Measurements from ENCODE around the gene MYO15A. TPM values are rescaled to one million over a fixed set of nuclear protein-coding genes. Genes with fewer than 3 reads are reported as not detected.
A peak's percentile ranks its signal among the peaks of the same experiment; 100 is the strongest.

The MYO15A gene
- total RNA-seq, 2 donors from 2014 or later, result 0.65 to 1.4 TPM

GRCh38 chr17:18218756-18219415, 110.3 kb downstream of the MYO15A start:
- DNase-seq (no peak), ATAC-seq (no peak)
- Mint-ChIP-seq H3K27me3 (no peaks in the 10 kb centered on the region), H3K27ac (peak overlapping the region; percentile 53), H3K4me3 (no peak overlapping the region), H3K36me3 (ENCODE audit: low read depth) (no peaks in the 10 kb centered on the region), H3K4me1 (peaks cover 6% of the 10 kb centered on the region)
- H3K9me3 ChIP-seq (ENCODE audit: control insufficient read depth, low read length, poor library complexity, severe bottlenecking), result no peaks in the 10 kb centered on the region

GRCh38 chr17:18224053-18224386, 115.5 kb downstream of the MYO15A start:
- no peak for DNase-seq
- no peaks in the 10 kb centered on the region for H3K9me3 ChIP-seq (ENCODE audit: control insufficient read depth, low read length, poor library complexity, severe bottlenecking)
- Mint-ChIP-seq H3K4me3 (no peak overlapping the region), H3K36me3 (ENCODE audit: low read depth) (peaks cover 3% of the 10 kb centered on the region), H3K4me1 (peaks cover 23% of the 10 kb centered on the region), H3K27ac (no peak overlapping the region), H3K27me3 (no peaks in the 10 kb centered on the region)
- no peak for ATAC-seq

GRCh38 chr17:18224387-18225120, 116.0 kb downstream of the MYO15A start:
- no peaks in the 10 kb centered on the region for H3K9me3 ChIP-seq (ENCODE audit: control insufficient read depth, low read length, poor library complexity, severe bottlenecking)
- Mint-ChIP-seq H3K36me3 (ENCODE audit: low read depth) (peaks cover 3% of the 10 kb centered on the region), H3K27me3 (no peaks in the 10 kb centered on the region), H3K27ac (no peak overlapping the region), H3K4me1 (peaks cover 23% of the 10 kb centered on the region), H3K4me3 (peak overlapping the region; percentile 100)
- no peak for DNase-seq
- ATAC-seq, result no peak

- H3K36me3 Mint-ChIP-seq (ENCODE audit: low read depth), result peaks cover 3% of the 10 kb centered on the region
- peaks cover 25% of the 10 kb centered on the region for H3K4me1 Mint-ChIP-seq
- H3K9me3 ChIP-seq (ENCODE audit: control insufficient read depth, low read length, poor library complexity, severe bottlenecking), result no peaks in the 10 kb centered on the region
- ATAC-seq, result peak; percentile 98
- peak within 1 kb of the TSS; percentile 94 for H3K27ac Mint-ChIP-seq
- peak within 1 kb of the TSS; percentile 100 for H3K4me3 Mint-ChIP-seq
- peak; percentile 95 to 98 (median 95) for DNase-seq
- no peaks in the 10 kb centered on the region for H3K27me3 Mint-ChIP-seq
Measured at GRCh38 chr17:18225121-18225641, 116.6 kb downstream of the MYO15A start, which contains the start of gene LLGL1. Gene LLGL1, plus strand, starts transcription at chr17:18225635. Its CDS starts 48 bp downstream, at chr17:18225683.

GRCh38 chr17:18225642-18226283, 117.2 kb downstream of the MYO15A start:
- peak overlapping the region; percentile 94 for H3K27ac Mint-ChIP-seq
- peaks cover 25% of the 10 kb centered on the region for H3K4me1 Mint-ChIP-seq
- ATAC-seq, result no peak
- peak overlapping the region; percentile 100 for H3K4me3 Mint-ChIP-seq
- no peak for DNase-seq
- H3K9me3 ChIP-seq (ENCODE audit: control insufficient read depth, low read length, poor library complexity, severe bottlenecking), result no peaks in the 10 kb centered on the region
- H3K36me3 Mint-ChIP-seq (ENCODE audit: low read depth), result peaks cover 3% of the 10 kb centered on the region
- no peaks in the 10 kb centered on the region for H3K27me3 Mint-ChIP-seq

- Mint-ChIP-seq H3K4me1 (peaks cover 25% of the 10 kb centered on the region), H3K4me3 (peak overlapping the region; percentile 100), H3K36me3 (ENCODE audit: low read depth) (peaks cover 3% of the 10 kb centered on the region), H3K27ac (peak overlapping the region; percentile 94), H3K27me3 (no peaks in the 10 kb centered on the region)
- ATAC-seq (no peak), DNase-seq (no peak)
- H3K9me3 ChIP-seq (ENCODE audit: control insufficient read depth, low read length, poor library complexity, severe bottlenecking), result no peaks in the 10 kb centered on the region
Measured at GRCh38 chr17:18226284-18226945, 117.9 kb downstream of the MYO15A start.

- no peak for DNase-seq
- ATAC-seq, result no peak
- Mint-ChIP-seq H3K27ac (peak overlapping the region; percentile 71), H3K36me3 (ENCODE audit: low read depth) (peaks cover 3% of the 10 kb centered on the region), H3K27me3 (no peaks in the 10 kb centered on the region), H3K4me3 (no peak overlapping the region), H3K4me1 (peaks cover 25% of the 10 kb centered on the region)
- H3K9me3 ChIP-seq (ENCODE audit: control insufficient read depth, low read length, poor library complexity, severe bottlenecking), result no peaks in the 10 kb centered on the region
Measured at GRCh38 chr17:18227635-18228034, 119.1 kb downstream of the MYO15A start.

GRCh38 chr17:18228176-18228682, 119.7 kb downstream of the MYO15A start:
- H3K4me1 Mint-ChIP-seq, result peaks cover 25% of the 10 kb centered on the region

GRCh38 chr17:18229254-18229653, 120.7 kb downstream of the MYO15A start:
- peaks cover 3% of the 10 kb centered on the region for H3K36me3 Mint-ChIP-seq (ENCODE audit: low read depth)
- H3K4me3 Mint-ChIP-seq, result no peak overlapping the region
- ATAC-seq, result no peak
- H3K27me3 Mint-ChIP-seq, result no peaks in the 10 kb centered on the region
- no peak for DNase-seq
- H3K9me3 ChIP-seq (ENCODE audit: control insufficient read depth, low read length, poor library complexity, severe bottlenecking), result no peaks in the 10 kb centered on the region
- peaks cover 25% of the 10 kb centered on the region for H3K4me1 Mint-ChIP-seq
- H3K27ac Mint-ChIP-seq, result no peak overlapping the region

More at GRCh38 chr17:18228176-18228682, 119.7 kb downstream of the MYO15A start:
- Mint-ChIP-seq H3K27ac (peak overlapping the region; percentile 71), H3K4me3 (no peak overlapping the region), H3K27me3 (no peaks in the 10 kb centered on the region), H3K36me3 (ENCODE audit: low read depth) (peaks cover 3% of the 10 kb centered on the region)
- ATAC-seq (no peak), DNase-seq (no peak)
- no peaks in the 10 kb centered on the region for H3K9me3 ChIP-seq (ENCODE audit: control insufficient read depth, low read length, poor library complexity, severe bottlenecking)

Other genes starting within 250 kb of the MYO15A start
- 10 to 100 TPM; 42.2 to 44.2 TPM for gene TOM1L2, start 136.4 kb upstream of the MYO15A start, total RNA-seq
- gene DRC3, start 135.9 kb upstream of the MYO15A start, total RNA-seq, result not detected
- gene ATPAF2, start 69.6 kb upstream of the MYO15A start, total RNA-seq, result 10 to 100 TPM; 24.3 to 26.7 TPM
- gene GID4, start 69.3 kb upstream of the MYO15A start, total RNA-seq, result 1 to 10 TPM; 6.7 to 7.8 TPM
- 10 to 100 TPM; 43.6 to 52.3 TPM for gene DRG2, start 20.8 kb upstream of the MYO15A start, total RNA-seq
- 100 to 1,000 TPM; 100 to 104 TPM for gene ALKBH5, start 75.1 kb downstream of the MYO15A start, total RNA-seq
- 10 to 100 TPM; 14.6 to 16.2 TPM for gene LLGL1, start 116.9 kb downstream of the MYO15A start, total RNA-seq
- 100 to 1,000 TPM; 276 to 284 TPM for gene FLII, start 150.0 kb downstream of the MYO15A start, total RNA-seq
- gene MIEF2, start 151.9 kb downstream of the MYO15A start, total RNA-seq, result 10 to 100 TPM in 1 of 2 donors, 1 to 10 TPM in 1; 6.1 to 10.2 TPM
- 10 to 100 TPM; 31.8 to 38.4 TPM for gene TOP3A, start 206.2 kb downstream of the MYO15A start, total RNA-seq
- 10 to 100 TPM; 37.9 to 51.6 TPM for gene SMCR8, start 206.5 kb downstream of the MYO15A start, total RNA-seq

Measured in T-helper 17 cell (primary cell).